GM12891 (cell line): ENCODE results near the gene SND1.

ENCODE experiments used
- POLR2A ChIP-seq: IDR thresholded peaks from 2 replicates; pipeline ENCODE4 v1.6.1; 2011; ENCODE audit warnings: low read depth, low read length, control low read depth
- POLR2AphosphoS5 ChIP-seq: IDR thresholded peaks from 2 replicates; pipeline ENCODE4 v1.6.1; 2011; ENCODE audit warnings: low read depth, low read length, control low read depth
- POU2F2 ChIP-seq: IDR thresholded peaks from 2 replicates; pipeline ENCODE4 v1.6.1; 2011; ENCODE audit warnings: low read depth, mild to moderate bottlenecking, control low read depth, low read length, moderate library complexity
- SPI1 ChIP-seq: IDR thresholded peaks from 2 replicates; pipeline ENCODE4 v1.6.1; 2011; ENCODE audit warnings: low read depth, low read length, control low read depth
- TAF1 ChIP-seq: IDR thresholded peaks from 2 replicates; pipeline ENCODE4 v1.6.1; 2011; ENCODE audit warnings: low read depth, low read length, control low read depth

GRCh38 chr7:128082431-128082830, 430.4 kb downstream of the SND1 start:
- no peak for TF ChIP-seq POU2F2
- no peak for TF ChIP-seq POLR2AphosphoS5
- no peak for TF ChIP-seq TAF1
- no peak for TF ChIP-seq POLR2A
- no peak for TF ChIP-seq SPI1
